ENCODE results near the gene LHFPL3.

LHFPL3 gene

GRCh38 chr7:104761892-104762291 is 433.5 kb downstream of the LHFPL3 start:
- DNase-seq: no peak

GRCh38 chr7:104767113-104767512 is 438.7 kb downstream of the LHFPL3 start:
- DNase-seq: no peak

- DNase-seq: no peak
These were observed 439.6 kb downstream of the LHFPL3 start for GRCh38 chr7:104767826-104768536.

GRCh38 chr7:104772405-104773345 is 444.3 kb downstream of the LHFPL3 start:
- no peak for DNase-seq

GRCh38 chr7:104773796-104774195 is 445.4 kb downstream of the LHFPL3 start:
- no peak for DNase-seq

- DNase-seq: no peak
These were observed 447.1 kb downstream of the LHFPL3 start for GRCh38 chr7:104775531-104775930.

GRCh38 chr7:104777301-104777800 is 448.9 kb downstream of the LHFPL3 start:
- DNase-seq: no peak

- no peak for DNase-seq
These were observed 451.5 kb downstream of the LHFPL3 start for GRCh38 chr7:104779888-104780287.

- DNase-seq: no peak
These were observed 456.3 kb downstream of the LHFPL3 start for GRCh38 chr7:104784686-104785085.

- no peak for DNase-seq
These were observed 461.4 kb downstream of the LHFPL3 start for GRCh38 chr7:104789780-104790179.

- DNase-seq: no peak
These were observed 462.0 kb downstream of the LHFPL3 start for GRCh38 chr7:104790440-104790839.

- DNase-seq: no peak
These were observed 462.7 kb downstream of the LHFPL3 start for GRCh38 chr7:104791080-104791479.

- DNase-seq: no peak
These were observed 464.7 kb downstream of the LHFPL3 start for GRCh38 chr7:104793066-104793465.

- no peak for DNase-seq
These were observed 465.8 kb downstream of the LHFPL3 start for GRCh38 chr7:104794154-104794553.

GRCh38 chr7:104794589-104794988 is 466.2 kb downstream of the LHFPL3 start:
- no peak for DNase-seq

GRCh38 chr7:104795086-104795485 is 466.7 kb downstream of the LHFPL3 start:
- DNase-seq: no peak

- no peak for DNase-seq
These were observed 467.4 kb downstream of the LHFPL3 start for GRCh38 chr7:104795616-104796398.

- no peak for DNase-seq
These were observed 471.9 kb downstream of the LHFPL3 start for GRCh38 chr7:104800307-104800706.

- no peak for DNase-seq
These were observed 472.6 kb downstream of the LHFPL3 start for GRCh38 chr7:104801022-104801421.

- DNase-seq: no peak
These were observed 475.5 kb downstream of the LHFPL3 start for GRCh38 chr7:104803931-104804330.

GRCh38 chr7:104804696-104805095 is 476.3 kb downstream of the LHFPL3 start:
- DNase-seq: no peak

- no peak for DNase-seq
These were observed 477.3 kb downstream of the LHFPL3 start for GRCh38 chr7:104805449-104806317.

Data from fibroblast of upper back skin (primary cell).